IPS-18c (cell line): ENCODE data around the gene YTHDF2.
"Not testable (repeated sequence)": the region's sequence is repeated elsewhere in the genome, so short reads cannot be mapped to it uniquely, and the experiment has no call there.

Experiments
- H3K4me3 ChIP-seq: 2 replicates; pipeline ENCODE4 v1.7.0; 2013; ENCODE audit warnings: low read depth, mild to moderate bottlenecking, low read length, moderate library complexity; ENCODE audit not compliant: insufficient read depth
- H3K9me3 ChIP-seq: one replicate; pipeline ENCODE4 v1.6.1; 2013; ENCODE audit warnings: mild to moderate bottlenecking, low read length, moderate library complexity; ENCODE audit not compliant: control insufficient read depth, insufficient read depth

YTHDF2 gene

DNA sequence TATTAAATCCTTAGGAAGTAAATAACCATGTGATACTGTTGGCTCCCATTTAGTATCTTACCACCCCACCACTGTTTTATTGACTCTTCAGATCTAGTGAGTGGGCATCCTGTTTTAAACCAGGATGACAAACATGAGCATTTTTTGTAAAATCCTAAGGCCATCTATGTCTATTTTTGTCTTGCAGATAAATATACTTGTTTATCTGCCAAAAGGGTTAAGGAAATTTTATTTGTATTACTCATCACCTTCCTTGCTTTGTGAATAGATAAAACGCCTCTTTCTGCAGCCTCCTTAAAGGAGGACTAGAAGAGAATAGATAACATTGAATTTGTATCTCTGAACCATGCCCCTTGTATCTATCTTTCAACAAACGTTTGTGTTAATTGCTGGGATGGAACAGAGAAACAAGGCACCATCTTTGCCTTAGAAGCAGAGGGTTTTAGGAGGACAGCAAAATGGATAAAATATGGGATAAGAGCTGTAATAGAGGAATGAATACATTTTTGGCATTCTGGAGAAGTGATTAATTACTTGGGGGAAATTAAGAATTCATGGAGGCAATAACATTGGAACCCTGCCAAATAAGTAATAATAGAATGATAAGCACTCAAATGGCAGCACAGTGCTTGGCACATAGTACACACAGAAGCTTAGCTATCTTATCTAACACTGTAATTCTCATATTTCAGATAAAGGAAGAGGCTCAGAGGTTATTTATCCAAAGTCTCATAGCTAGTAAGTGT lies 14.7 kb downstream of the YTHDF2 start:
- no peak overlapping the region for H3K4me3 ChIP-seq
- no peaks in the 10 kb centered on the region for H3K9me3 ChIP-seq

DNA sequence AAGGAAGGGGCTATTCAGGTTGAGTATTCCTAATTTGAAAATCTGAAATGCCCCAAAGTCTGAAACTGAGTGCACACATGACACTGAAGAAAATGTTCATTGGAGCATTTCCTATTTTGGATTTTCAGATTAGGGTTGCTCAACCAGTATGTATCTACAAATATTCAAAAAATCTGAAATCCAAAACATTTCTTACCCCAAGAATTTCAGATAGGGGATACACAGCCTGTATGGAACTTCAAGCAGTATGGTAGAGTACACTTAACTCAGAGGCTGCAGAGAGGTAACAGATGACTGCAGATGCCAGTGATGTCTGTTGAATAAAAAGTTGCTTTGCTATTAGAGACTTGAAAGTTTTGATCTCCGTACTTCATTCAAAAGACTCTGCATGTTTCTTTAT lies 19.0 kb downstream of the YTHDF2 start:
- Histone ChIP-seq H3K9me3 (no peaks in the 10 kb centered on the region), H3K4me3 (no peak overlapping the region)

DNA sequence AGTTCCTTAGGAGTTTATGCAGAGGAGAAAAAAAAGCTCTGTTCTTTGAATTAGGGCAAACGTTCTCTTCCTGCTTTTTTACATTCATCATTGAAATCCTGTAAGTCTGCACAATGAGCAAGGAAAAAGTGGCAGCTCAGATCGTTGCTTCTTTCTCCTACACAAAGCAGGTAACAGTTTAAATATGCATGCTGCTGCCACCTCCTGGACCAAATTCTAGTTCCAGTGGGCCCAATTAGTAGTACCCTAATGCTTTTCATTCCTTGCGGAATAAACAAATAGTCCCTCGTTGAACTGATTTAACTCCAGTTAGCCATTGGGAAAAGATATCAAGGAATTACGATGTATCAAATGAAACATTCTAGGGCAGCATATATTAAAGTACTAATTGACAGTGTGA lies 20.1 kb downstream of the YTHDF2 start:
- Histone ChIP-seq H3K4me3 (no peak overlapping the region), H3K9me3 (no peaks in the 10 kb centered on the region)

DNA sequence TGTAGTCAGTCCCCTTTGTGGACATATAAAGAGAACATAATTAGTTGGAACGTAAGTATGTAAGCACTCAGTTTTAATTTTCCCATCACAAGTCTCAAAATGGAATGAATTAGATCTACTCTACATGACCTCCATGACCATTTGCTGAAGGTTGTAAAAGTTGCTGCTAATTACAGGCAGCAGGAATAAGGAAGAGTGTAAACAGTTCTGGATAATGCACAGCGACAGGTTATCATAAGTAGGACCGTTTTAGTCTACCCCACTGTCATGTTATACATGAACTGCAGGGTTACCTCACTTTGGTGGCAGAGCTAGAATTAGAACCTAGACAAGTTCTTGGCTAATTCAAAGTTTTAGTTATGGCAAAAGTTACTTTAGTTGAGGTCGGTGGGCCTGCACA lies 21.7 kb downstream of the YTHDF2 start:
- H3K4me3 ChIP-seq: no peak overlapping the region
- H3K9me3 ChIP-seq: no peaks in the 10 kb centered on the region

DNA sequence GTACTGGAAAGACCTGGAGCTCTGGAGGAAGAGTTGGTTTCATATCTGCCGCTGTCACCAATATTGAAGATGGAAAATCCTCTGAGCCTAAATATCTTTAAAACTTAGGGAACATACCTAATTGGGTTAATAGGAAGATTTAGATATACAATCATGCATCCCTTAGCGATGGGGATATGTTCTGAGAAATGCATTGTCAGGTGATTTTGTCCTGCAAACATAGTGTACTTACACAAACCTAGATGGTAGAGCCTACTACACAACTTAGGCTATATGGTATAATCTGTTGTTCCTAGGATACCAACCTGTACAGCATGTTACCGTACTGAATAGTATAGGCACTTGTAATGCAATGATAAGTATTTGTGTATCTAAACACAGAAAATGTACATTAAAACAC lies 22.5 kb downstream of the YTHDF2 start:
- H3K4me3 ChIP-seq: no peak overlapping the region
- H3K9me3 ChIP-seq: no peaks in the 10 kb centered on the region

DNA sequence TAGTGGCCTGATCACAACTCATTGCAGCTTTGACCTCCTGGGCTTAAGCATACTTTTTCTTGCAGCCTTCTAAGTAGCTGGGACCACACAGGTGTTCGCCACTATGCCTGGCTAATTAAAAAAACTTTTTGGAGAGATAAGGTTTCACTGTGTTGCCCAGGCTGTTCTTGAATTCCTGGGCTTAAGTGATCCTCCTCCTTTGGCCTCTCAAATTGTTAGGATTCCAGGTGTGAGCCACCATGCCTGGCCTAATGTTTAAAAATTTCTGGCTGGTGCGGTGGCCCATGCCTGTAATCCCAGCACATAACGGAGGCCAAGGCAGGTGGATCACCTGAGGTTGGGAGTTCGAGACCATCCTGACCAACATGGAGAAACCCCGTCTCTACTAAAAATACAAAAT lies 24.4 kb downstream of the YTHDF2 start:
- Histone ChIP-seq H3K4me3 (no peak overlapping the region), H3K9me3 (no peaks in the 10 kb centered on the region)

DNA sequence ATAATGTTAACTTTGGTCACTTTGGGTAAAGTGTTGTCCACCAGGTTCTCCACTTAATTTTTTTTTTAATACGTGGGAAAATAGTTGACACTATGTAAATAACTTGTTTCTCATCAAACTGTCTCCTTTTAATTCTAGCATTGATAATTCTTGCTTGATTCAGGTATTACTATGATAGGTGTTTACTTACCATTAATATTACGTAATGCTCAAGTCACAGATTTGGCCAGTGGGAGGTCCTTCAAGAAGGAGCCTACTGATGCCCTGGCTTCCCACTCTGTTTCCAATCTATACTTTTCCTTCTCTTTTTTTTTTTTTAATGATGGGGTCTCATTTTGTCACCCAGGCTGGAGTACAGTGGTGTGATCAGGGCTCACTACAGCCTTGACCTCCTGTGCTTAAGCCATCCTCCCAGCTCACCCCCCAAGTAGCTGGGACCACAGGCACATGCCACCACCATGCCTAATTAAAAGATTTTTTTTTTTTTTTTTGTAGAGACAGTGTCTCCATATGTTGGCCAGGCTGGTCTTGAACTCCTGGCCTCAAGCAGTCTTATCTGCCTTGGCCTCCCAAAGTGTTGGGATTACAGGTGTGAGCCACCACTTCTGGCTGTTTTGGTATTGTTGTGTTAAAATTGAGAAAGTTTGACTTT lies 29.9 kb downstream of the YTHDF2 start:
- no peak overlapping the region for H3K4me3 ChIP-seq
- no peaks in the 10 kb centered on the region for H3K9me3 ChIP-seq

DNA sequence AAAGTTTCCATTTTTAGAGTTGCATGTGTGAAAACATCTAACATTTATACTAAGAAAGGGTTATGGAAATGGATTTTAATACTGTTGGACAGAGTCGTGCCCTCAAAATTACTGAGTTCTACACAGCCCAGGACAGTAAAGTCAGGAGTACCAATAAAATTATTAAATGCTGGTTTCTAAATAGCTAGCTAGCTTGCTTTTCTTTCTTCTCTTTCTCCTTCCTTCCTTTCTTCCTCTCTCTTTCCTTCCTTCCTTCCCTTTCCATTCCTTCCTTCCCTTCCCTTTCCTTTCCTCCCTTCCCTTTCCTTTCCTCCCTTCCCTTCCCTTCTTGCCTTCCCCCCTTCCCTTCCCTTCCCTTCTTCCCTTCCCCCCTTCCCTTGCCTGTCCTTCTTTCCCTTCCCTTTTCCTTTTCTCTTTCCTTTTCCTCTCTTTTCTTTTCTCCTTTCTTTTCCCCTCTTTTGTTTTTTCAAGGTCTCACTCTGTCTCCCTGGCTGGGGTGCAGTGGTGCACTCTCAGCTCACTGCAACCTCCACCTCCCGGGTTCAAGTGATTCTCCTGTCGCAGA lies 33.9 kb downstream of the YTHDF2 start:
- H3K9me3 ChIP-seq: no peaks in the 10 kb centered on the region
- H3K4me3 ChIP-seq: no peak overlapping the region

DNA sequence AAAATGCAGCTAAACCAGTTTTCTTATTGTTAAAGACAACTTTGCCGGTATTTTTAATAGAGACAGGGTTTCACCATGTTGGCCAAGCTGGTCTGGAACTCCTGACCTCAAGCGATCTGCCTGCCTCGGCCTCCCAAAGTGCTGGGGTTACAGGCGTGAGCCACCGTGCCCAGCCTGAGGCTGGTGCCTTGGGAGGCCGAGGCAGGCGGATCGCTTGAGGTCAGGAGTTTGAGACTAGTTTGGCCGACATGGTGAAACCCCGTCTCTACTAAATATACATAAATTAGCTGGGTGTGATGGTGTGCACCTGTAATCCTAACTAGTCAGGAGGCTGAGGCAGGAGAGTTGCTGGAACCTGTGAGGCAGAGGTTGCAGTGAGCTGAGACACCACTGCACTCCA lies 35.2 kb downstream of the YTHDF2 start:
- not testable (repeated sequence) for H3K4me3 ChIP-seq, H3K9me3 ChIP-seq

DNA sequence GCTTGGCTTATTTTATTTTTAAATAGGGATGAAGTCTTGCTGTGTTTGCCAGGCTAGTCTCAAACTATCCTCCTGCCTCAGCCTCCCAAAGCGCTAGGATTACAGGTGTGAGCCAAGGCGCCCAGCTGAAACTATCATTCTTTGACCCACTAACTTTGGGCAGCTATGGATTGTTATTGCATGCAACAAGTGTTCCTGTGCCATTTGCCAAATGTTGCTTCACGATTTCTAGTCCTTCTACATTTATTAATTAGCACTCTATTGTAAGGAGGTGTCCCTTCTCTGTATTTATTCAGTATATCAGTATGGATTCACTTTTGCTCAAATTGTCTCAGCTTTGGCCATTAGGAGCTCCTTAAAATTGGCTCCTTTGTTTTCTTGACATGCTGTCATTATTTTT lies 36.4 kb downstream of the YTHDF2 start:
- Histone ChIP-seq H3K4me3 (no peak overlapping the region), H3K9me3 (peaks cover 2% of the 10 kb centered on the region)

DNA sequence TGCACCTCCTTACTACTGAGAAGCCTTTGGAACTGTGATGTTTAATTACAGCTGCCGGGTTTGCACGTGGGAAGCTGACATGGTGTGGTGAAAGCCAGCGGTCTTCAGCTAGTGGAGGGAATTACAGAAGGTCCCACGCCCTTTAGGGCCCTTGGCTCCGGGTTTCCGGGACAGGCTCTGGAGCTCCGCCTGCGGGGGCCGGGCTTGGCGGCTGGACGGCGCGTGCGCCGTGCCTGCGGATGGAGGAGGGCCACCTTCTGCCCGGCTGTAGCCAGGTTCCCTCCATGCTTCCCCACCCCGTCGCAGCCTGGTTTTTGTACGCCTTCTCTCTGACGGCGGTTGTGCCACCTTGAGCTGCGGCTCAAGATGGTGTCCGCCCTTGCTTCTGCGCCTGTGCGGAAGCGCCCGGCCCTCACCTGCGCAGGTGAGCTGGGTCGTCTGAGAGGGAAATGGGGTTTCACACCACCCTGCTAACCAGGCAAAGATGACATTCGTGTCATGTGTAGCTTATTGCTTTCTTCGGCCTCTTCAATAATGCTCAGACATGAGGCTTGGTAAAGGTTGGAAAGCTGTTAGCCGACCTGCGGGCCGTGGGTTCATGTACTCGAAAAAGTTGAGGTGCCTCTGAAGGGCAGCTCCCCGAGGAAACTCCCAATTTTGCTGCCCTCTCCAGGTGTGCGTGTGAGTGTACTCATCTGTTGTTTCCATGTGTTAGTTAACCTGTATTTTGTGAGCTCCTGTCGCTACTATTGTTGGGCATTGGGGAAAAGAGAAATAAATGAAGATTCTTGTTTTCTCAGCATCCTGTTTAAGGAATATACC lies 38.6 kb downstream of the YTHDF2 start:
- Histone ChIP-seq H3K9me3 (peaks cover 2% of the 10 kb centered on the region), H3K4me3 (no peak overlapping the region)

DNA sequence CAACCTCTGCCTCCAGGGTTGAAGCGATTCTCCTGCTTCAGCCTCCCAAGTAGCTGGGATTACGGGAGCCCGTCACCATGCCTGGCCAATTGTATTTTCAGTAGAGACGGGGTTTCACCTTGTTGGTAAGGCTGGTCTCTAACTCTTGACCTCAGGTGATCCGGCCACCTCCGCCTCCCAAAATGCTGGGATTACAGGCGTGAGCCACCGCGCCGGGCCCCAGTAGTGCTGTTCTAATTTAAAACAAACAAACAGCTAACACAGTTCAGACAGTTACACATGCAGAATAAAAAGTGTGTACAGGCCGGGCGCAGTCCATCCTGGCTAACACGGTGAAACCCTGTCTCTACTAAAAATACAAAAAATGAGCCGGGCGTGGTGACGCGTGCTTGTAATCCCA lies 39.6 kb downstream of the YTHDF2 start:
- no peak overlapping the region for H3K4me3 ChIP-seq
- H3K9me3 ChIP-seq: peaks cover 2% of the 10 kb centered on the region

DNA sequence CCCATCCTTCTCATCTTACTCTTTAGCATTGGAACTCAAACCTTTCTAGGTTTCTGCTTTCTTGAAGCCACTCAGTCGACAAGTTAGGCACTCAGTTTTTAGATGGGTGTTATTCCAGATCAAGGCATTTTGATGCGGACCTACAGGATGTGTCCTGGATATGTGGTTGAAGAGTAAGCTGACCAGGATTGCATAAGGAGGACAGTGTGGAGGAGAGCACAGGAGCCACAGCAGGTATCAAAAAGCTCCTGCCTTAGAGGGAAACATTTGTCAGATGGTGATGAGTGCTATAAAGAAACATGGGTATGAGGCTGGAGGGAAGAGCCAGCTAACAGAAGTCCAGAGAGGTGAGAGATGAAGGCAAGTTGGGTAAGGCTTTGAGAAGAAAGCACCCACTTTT lies 41.3 kb downstream of the YTHDF2 start:
- H3K4me3 ChIP-seq: no peak overlapping the region
- peaks cover 2% of the 10 kb centered on the region for H3K9me3 ChIP-seq

DNA sequence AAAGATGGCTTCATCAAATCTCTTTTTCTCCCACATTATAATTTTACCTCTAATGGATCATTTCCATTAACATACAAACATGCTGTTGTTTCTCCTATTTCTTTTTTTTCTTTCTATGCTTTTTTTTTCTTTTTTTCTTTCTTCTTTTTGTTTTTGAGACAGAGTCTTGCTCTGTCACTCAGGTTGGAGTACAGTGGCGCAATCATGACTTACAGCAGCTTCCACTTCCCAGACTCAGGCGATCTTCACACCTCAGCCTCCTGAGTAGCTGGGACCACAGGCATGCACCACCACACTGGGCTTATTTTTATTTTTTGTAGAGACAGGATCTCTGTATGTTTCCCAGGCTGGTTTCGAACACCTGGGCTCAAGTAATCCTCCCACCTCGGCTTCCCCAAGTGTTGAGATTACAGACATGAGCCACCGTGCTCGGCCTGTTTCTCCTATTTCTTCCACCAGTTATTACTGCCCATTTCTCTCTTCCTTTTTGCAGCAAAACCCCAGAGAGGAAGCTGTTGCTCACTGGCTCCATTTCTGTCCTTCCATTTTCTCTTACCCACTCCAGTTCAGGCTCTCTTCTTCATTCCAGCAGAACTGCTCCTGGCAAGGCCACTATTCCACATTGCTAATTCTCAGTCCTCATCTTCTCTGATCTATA lies 43.1 kb downstream of the YTHDF2 start:
- Histone ChIP-seq H3K9me3 (peaks cover 2% of the 10 kb centered on the region), H3K4me3 (no peak overlapping the region)

DNA sequence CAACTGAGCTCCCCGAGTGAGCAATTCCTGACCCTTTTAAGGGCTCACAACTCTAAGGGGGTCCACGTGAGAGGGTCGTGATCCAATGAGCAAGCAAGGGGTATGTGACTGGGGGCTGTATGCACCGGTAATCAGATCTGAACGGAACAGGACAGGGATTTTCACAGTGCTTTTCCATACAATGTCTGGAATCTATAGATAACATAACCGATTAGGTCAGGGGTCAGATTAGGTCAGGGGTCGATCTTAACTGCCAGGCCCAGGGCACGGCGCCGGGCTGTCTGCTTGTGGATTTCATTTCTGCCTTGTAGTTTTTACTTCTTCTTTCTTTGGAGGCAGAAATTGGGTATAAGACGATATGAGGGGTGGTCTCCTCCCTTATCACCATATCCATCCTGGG lies 44.6 kb downstream of the YTHDF2 start:
- H3K4me3 ChIP-seq: no peak overlapping the region
- H3K9me3 ChIP-seq: peaks cover 2% of the 10 kb centered on the region

DNA sequence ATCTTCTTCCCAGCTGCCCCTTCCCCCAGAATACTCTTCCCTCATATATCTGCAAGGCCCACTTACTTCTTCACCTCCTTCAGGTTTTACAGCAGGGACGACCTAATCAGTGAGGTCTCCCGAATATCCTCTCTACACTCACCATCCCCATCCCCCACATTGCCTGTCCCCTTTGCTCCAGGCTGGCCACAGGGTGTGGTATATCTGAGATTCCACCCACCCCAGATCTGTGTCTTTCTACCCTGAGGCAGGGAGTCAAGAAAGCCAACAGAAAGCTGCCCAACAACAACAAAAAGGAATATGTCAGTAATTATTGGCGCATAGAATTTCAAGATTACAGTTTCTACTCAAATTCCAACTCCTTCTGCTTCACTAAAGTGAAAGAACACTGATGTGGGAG lies 45.3 kb downstream of the YTHDF2 start:
- no peak overlapping the region for H3K4me3 ChIP-seq
- no peaks in the 10 kb centered on the region for H3K9me3 ChIP-seq

DNA sequence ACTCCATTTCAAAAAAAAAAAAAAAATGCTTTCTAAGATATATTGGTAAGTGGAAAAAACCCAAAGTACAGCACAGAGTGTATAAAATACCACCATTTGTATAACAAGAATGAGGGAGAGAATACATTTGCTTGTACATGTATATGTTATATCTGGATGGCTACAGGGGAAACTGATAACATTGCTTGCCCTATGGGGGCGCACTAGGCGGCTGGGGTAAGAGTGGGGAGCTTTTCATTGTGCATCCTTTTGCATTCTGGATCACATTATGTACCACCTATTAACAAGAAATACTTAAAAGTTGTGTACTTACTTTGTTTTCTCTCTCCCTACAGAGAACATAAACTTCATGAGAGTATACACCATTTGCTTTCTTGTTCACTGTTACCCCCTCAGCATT lies 46.6 kb downstream of the YTHDF2 start:
- Histone ChIP-seq H3K4me3 (no peak overlapping the region), H3K9me3 (no peaks in the 10 kb centered on the region)
